GM21786 (cell line): Measurements from ENCODE around the gene SCNN1A.

Source experiments
- ATAC-seq: cut with Tn5 transposase; IDR thresholded peaks from one replicate; pipeline ENCODE4 v1.9.1; 2021; ENCODE audit not compliant: unreplicated experiment

Gene SCNN1A

GRCh38 chr12:6321905-6322304 is 53.5 kb downstream of the SCNN1A start:
- no peak for ATAC-seq

GRCh38 chr12:6319446-6319845 is 55.9 kb downstream of the SCNN1A start:
- ATAC-seq, result no peak

GRCh38 chr12:6318440-6318879 is 56.9 kb downstream of the SCNN1A start:
- ATAC-seq, result no peak

DNA sequence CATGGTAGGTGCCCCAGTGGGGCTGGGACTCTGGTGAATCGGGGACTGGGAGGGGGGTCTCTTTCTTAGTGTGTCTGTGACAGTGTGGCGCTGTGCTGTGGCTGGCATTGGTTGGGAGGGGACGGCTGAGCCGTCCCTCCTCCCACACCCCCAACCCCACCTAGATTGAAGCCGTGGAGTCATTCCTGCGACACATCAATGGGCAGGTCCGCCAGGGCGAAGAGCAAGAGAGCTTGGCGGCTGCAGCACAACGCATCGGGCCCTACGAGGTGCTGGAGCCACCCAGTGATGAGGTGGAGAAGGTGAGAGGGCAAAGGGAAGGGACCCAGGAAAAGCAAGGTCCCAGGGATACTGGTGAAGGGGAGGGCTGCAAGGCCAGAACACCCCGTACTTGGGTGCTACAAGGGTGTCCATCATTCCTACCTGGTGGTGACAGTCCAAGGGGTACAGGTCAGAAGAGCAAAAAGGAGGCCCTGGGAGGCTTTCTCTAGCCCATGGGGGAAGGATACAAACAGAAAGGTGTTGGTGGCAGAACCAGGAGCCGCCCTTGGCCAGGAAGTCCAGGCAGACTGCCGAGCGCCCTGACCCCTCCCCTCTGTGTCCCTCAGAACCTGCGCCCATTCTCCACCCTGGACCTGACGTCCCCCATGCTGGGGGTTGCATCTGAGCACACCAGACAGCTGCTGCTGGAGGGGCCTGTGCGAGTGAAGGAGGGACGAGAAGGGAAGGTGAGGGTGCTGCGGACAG is 57.5 kb downstream of the SCNN1A start:
- ATAC-seq, result no peak

- no peak for ATAC-seq
These were observed 58.3 kb downstream of the SCNN1A start for GRCh38 chr12:6316921-6317692.

GRCh38 chr12:6315704-6316597 is 59.4 kb downstream of the SCNN1A start:
- no peak for ATAC-seq

GRCh38 chr12:6315184-6315583 is 60.2 kb downstream of the SCNN1A start:
- ATAC-seq, result no peak

DNA sequence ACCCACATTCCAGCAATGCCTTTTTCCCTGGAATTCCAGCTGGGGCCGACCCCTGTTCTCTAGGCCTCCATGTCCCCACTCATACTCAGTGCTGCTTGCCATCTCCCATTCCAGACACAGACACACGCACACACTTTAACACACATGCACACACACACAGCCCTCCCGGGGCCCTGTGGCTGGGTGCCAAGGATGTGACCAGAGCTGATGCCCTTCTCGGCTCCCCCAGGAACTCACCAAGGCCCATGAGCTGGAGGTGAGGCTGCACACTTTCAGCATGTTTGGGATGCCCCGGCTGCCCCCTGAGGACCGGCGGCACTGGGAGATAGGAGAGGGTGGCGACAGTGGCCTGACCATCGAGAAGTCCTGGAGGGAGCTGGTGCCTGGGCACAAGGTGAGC is 60.6 kb downstream of the SCNN1A start:
- ATAC-seq, result no peak

GRCh38 chr12:6313326-6313940 is 61.9 kb downstream of the SCNN1A start:
- ATAC-seq, result no peak

- ATAC-seq, result peak; percentile 73
These were observed 62.6 kb downstream of the SCNN1A start for GRCh38 chr12:6312529-6313325.

DNA sequence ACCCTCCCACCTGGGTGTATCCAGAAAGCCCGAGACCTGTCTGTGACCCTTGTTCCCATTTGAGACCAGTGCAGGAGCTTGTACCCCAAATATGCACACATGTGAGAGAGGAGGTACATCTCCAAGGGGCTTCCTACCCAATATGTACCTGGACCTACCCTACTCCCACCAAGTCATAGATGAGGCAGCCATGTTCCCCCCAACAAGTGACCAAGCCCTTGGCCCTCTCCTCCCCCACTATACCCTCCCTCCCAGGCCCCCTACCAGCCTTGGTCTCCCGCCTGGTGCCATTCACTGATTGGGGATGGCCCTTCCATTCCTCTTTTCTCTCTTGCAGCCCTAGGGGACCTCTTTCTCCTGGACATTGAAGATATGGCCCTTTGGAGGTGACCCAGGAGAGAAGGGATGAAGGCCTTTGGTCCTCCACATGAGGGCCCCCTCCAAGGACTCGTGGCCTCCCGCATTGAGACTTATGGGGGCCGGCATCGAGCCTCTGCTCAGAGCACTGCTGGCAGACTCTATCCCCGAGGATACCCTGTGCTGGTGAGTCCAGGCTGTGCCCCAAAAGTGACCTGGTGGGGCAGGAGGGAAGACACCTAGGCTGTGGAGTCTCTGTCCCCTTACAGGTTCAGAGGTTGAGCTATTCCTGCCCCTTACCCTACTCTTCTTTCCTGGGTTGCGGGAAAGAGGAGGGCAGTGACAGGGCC is 63.4 kb downstream of the SCNN1A start:
- no peak for ATAC-seq

GRCh38 chr12:6310771-6311610 is 64.4 kb downstream of the SCNN1A start:
- ATAC-seq, result no peak

GRCh38 chr12:6307529-6307928 is 67.8 kb downstream of the SCNN1A start:
- ATAC-seq, result no peak

- ATAC-seq, result no peak
These were observed 68.7 kb downstream of the SCNN1A start for GRCh38 chr12:6306599-6307220.

DNA sequence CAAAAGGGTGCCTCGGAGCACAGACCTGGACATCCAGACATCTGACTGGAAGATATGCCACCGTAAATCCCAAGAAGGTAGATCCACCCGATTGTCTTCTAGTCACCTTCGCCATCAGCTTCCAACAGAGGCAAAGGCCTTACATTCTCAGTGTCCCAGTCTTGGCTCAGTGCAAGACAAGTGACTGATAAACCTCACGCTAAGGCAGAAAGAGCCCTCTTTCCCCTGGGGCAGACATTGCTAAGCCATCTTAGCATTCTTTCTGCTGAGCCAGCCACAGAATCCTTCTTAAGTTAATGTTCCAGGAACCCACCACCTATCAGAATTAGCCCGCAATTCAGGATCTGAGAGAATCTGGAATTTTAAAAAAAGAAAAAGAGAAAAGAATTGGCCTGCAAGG is 69.2 kb downstream of the SCNN1A start:
- ATAC-seq, result no peak

DNA sequence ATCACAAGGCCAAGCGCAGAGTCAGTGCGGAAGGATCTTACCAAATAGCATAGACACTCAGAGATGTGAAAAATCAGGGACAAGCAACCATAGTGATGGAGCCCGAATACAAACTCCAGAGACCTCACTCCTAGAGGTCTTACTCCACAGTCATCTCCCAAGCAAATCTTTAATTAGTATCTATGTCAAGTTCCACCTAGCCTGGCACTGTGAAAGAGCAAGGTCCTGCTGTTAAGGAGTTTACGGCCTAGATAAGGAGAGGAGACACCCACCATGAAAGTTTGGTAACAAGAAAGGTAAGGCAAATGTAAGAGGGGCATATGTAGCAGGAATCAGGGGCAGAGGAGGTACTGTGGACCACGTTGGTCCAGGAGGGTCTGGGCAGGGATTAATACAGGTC is 72.3 kb downstream of the SCNN1A start:
- ATAC-seq, result no peak

DNA sequence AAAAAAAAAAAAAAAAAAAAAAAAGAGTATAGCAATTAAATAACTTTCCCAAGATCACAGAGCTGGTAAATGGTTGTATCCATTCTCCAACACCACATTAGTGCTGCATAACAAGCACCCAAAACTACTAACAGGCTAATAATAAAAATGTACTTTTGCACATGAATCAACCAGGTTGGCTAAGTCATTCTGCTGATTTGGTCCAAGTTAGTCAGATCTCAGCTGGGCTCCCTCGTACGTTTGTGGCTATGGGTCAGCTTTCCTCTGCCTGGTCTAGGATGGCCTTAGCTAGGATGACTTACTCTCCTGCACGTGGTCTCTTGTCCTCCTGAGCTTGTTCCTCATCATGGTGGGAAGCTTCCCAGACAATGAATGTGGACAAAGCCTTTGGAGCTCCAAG is 72.7 kb downstream of the SCNN1A start:
- no peak for ATAC-seq

- no peak for ATAC-seq
These were observed 73.6 kb downstream of the SCNN1A start for GRCh38 chr12:6301721-6302120.
